ENCODE data around the gene CLASP2. TPM values are rescaled to one million over a fixed set of nuclear protein-coding genes. Genes with fewer than 3 reads are reported as not detected.
"Not testable (repeated sequence)": the region's sequence is repeated elsewhere in the genome, so short reads cannot be mapped to it uniquely, and the experiment has no call there.

Gene CLASP2
- total RNA-seq, 1 experiment from 2014 or later: 66.3 TPM

DNA sequence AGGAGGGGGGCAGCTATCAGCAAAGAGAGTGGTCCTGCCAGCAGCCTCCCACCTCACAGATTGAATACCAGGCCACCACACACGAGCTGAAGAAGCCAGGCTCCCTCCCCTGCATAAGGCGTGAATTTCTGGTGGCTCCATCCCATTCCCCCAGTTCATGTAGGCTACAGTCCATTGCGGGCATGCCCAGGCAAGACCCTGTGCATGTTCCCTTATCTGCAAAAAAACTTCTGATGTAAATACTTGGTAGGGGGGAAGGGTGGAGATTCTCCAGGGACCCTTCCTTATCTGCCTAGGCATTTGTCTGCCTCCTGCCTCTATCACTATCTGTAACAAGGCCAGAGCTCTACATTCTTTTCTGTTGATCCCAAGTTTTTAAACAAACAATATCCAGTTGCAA lies 250.3 kb downstream of the CLASP2 start:
- DNase-seq: no peak
- no peak overlapping the region for H3K27ac Mint-ChIP-seq (ENCODE audit: unreplicated experiment)
- TF ChIP-seq, protein P1, sequence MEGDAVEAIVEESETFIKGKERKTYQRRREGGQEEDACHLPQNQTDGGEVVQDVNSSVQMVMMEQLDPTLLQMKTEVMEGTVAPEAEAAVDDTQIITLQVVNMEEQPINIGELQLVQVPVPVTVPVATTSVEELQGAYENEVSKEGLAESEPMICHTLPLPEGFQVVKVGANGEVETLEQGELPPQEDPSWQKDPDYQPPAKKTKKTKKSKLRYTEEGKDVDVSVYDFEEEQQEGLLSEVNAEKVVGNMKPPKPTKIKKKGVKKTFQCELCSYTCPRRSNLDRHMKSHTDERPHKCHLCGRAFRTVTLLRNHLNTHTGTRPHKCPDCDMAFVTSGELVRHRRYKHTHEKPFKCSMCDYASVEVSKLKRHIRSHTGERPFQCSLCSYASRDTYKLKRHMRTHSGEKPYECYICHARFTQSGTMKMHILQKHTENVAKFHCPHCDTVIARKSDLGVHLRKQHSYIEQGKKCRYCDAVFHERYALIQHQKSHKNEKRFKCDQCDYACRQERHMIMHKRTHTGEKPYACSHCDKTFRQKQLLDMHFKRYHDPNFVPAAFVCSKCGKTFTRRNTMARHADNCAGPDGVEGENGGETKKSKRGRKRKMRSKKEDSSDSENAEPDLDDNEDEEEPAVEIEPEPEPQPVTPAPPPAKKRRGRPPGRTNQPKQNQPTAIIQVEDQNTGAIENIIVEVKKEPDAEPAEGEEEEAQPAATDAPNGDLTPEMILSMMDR (IDR thresholded peaks at IDR 0.05; ENCODE audit: insufficient read depth in 1 of 2, low read depth in 1 of 2, low read length in 1 of 2, severe bottlenecking in 1 of 2, unreplicated experiment in 1 of 2): no peak
- no peak overlapping the region for H3K4me3 Mint-ChIP-seq (ENCODE audit: unreplicated experiment)
- H3K27me3 Mint-ChIP-seq (ENCODE audit: insufficient read depth, unreplicated experiment): no peaks in the 10 kb centered on the region
- Histone ChIP-seq H3K9me3 (peaks cover 11% of the 10 kb centered on the region; the same call in 1 of the 2 replicates), H3K36me3 (ENCODE audit: control insufficient read depth, insufficient read depth, low read length) (no peaks in the 10 kb centered on the region), H3K27me3 (replicated peaks; ENCODE audit: control insufficient read depth, insufficient read depth, low read length) (no peaks in the 10 kb centered on the region), H3K4me3 (ENCODE audit: low read depth, low read length) (no peak overlapping the region), H3K4me1 (no peaks in the 10 kb centered on the region)
- BruUV-seq (replicated peaks): no TSS peak
- intact Hi-C loops (cut with micrococcal nuclease; ENCODE audit: unreplicated experiment): no loop called here
- ChIA-PET CTCF (no interaction called here), POLR2A (no interaction called here)
- H3K4me1 Mint-ChIP-seq (ENCODE audit: low read depth, unreplicated experiment): no peaks in the 10 kb centered on the region
- peaks cover 8% of the 10 kb centered on the region for H3K36me3 Mint-ChIP-seq (ENCODE audit: insufficient read depth, unreplicated experiment)
- H3K9me3 Mint-ChIP-seq (ENCODE audit: unreplicated experiment): peaks cover 19% of the 10 kb centered on the region

DNA sequence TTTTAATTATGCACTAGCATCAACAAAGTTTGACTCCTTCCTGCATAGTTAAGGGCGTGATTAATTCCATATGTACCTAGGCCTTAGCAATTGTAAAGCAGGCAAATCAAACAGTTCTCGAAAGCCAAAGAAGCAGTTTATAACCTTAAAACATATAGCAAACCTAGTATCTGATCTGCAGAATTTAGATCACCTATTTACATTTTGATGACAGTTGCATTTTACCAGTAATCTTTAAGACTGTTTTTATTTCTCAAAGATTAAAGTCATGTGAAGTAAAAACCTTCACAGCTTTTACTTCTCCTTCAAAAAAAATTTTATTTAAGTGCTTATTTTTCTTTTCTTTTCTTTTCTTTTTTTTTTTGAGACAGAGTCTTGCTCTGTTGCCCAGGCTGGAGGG lies 257.0 kb downstream of the CLASP2 start:
- no TSS peak for BruUV-seq (replicated peaks)
- peaks cover 11% of the 10 kb centered on the region for H3K9me3 Mint-ChIP-seq (ENCODE audit: unreplicated experiment)
- intact Hi-C loops (cut with micrococcal nuclease; ENCODE audit: unreplicated experiment): no loop called here
- no peaks in the 10 kb centered on the region for H3K27me3 ChIP-seq (replicated peaks; ENCODE audit: control insufficient read depth, insufficient read depth, low read length)
- TF ChIP-seq, protein P1 (IDR thresholded peaks at IDR 0.05; ENCODE audit: insufficient read depth in 1 of 2, low read depth in 1 of 2, low read length in 1 of 2, severe bottlenecking in 1 of 2, unreplicated experiment in 1 of 2): no peak
- no peaks in the 10 kb centered on the region for H3K4me1 Mint-ChIP-seq (ENCODE audit: low read depth, unreplicated experiment)
- H3K27me3 Mint-ChIP-seq (ENCODE audit: insufficient read depth, unreplicated experiment): no peaks in the 10 kb centered on the region
- H3K4me3 Mint-ChIP-seq (ENCODE audit: unreplicated experiment): no peak overlapping the region
- ChIA-PET POLR2A (no interaction called here), CTCF (no interaction called here)
- no peaks in the 10 kb centered on the region for H3K4me1 ChIP-seq
- no peak overlapping the region for H3K4me3 ChIP-seq (ENCODE audit: low read depth, low read length)
- H3K27ac Mint-ChIP-seq (ENCODE audit: unreplicated experiment): no peak overlapping the region
- no peaks in the 10 kb centered on the region for H3K36me3 ChIP-seq (ENCODE audit: control insufficient read depth, insufficient read depth, low read length)
- DNase-seq: no peak
- H3K9me3 ChIP-seq: peaks cover 25% of the 10 kb centered on the region
- peaks cover 7% of the 10 kb centered on the region for H3K36me3 Mint-ChIP-seq (ENCODE audit: insufficient read depth, unreplicated experiment)

DNA sequence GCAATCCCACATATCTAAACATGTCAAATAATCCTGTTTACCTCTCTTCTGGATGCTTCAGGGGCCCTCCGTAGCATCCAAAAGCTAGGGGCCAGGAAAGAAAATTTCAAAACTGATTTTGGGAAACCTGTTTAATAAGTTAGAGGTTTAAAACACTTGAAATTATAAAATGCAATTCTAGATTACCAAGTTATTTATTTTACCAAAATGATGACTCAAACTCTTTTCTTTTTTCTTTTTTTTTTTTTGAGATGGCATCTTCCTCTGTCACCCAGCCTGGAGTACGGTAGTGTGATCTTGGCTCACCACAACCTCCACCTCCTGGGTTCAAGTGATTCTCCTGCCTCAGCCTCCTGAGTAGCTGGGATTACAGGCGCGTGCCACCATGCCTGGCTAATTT lies 258.5 kb downstream of the CLASP2 start:
- H3K4me1 Mint-ChIP-seq (ENCODE audit: low read depth, unreplicated experiment); H3K4me3 ChIP-seq (ENCODE audit: low read depth, low read length); H3K27ac Mint-ChIP-seq (ENCODE audit: unreplicated experiment); DNase-seq; H3K4me1 ChIP-seq; intact Hi-C loops (cut with micrococcal nuclease; ENCODE audit: unreplicated experiment); H3K4me3 Mint-ChIP-seq (ENCODE audit: unreplicated experiment); H3K36me3 ChIP-seq (ENCODE audit: control insufficient read depth, insufficient read depth, low read length); POLR2A ChIA-PET; CTCF ChIA-PET; H3K27me3 ChIP-seq (replicated peaks; ENCODE audit: control insufficient read depth, insufficient read depth, low read length); H3K27me3 Mint-ChIP-seq (ENCODE audit: insufficient read depth, unreplicated experiment); BruUV-seq (replicated peaks): not testable (repeated sequence)
- Mint-ChIP-seq H3K9me3 (ENCODE audit: unreplicated experiment) (peaks cover 11% of the 10 kb centered on the region), H3K36me3 (ENCODE audit: insufficient read depth, unreplicated experiment) (peaks cover 13% of the 10 kb centered on the region)
- peaks cover 25% of the 10 kb centered on the region for H3K9me3 ChIP-seq

DNA sequence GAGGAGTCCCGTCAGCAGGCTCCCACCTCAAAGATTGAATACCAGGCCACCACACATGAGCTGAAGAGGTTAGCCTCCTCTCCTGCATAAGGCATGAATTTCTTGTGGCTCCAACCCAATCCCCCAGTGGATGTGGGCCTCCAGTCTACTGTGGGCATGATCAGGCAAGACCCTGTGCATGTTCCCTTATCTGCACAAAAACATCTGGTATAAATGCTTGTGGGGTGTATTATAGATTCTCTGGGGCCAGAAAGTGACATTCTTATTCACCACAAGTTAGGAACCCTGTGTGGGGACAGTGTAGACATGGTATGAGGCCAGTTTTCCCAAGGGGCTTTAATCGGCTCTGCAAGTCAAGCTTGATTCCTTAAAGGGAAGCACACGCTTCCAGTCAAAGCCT lies 259.6 kb downstream of the CLASP2 start:
- peaks cover 25% of the 10 kb centered on the region for H3K9me3 ChIP-seq
- no peak overlapping the region for H3K27ac Mint-ChIP-seq (ENCODE audit: unreplicated experiment)
- DNase-seq: no peak
- TF ChIP-seq, protein P1 (IDR thresholded peaks at IDR 0.05; ENCODE audit: insufficient read depth in 1 of 2, low read depth in 1 of 2, low read length in 1 of 2, severe bottlenecking in 1 of 2, unreplicated experiment in 1 of 2): no peak
- peaks cover 11% of the 10 kb centered on the region for H3K9me3 Mint-ChIP-seq (ENCODE audit: unreplicated experiment)
- H3K4me1 Mint-ChIP-seq (ENCODE audit: low read depth, unreplicated experiment): no peaks in the 10 kb centered on the region
- no peaks in the 10 kb centered on the region for H3K27me3 ChIP-seq (replicated peaks; ENCODE audit: control insufficient read depth, insufficient read depth, low read length)
- H3K36me3 Mint-ChIP-seq (ENCODE audit: insufficient read depth, unreplicated experiment): peaks cover 21% of the 10 kb centered on the region
- no peaks in the 10 kb centered on the region for H3K27me3 Mint-ChIP-seq (ENCODE audit: insufficient read depth, unreplicated experiment)
- no peak overlapping the region for H3K4me3 ChIP-seq (ENCODE audit: low read depth, low read length)
- intact Hi-C loops (cut with micrococcal nuclease; ENCODE audit: unreplicated experiment): no loop called here
- no TSS peak for BruUV-seq (replicated peaks)
- H3K4me3 Mint-ChIP-seq (ENCODE audit: unreplicated experiment): no peak overlapping the region
- H3K36me3 ChIP-seq (ENCODE audit: control insufficient read depth, insufficient read depth, low read length): 0 out of 2 replicates have a peak, but pooled peaks cover under 1% of the 10 kb centered on the region
- CTCF ChIA-PET: no interaction called here
- POLR2A ChIA-PET: no interaction called here
- no peaks in the 10 kb centered on the region for H3K4me1 ChIP-seq

Measured in Caco-2 (cell line).